Thyroid gland (tissue), 4 donors: ENCODE measurements around the gene CD48. TPM values are rescaled to one million over a fixed set of nuclear protein-coding genes. Genes with fewer than 3 reads are reported as not detected.

Experiments used
- DNase-seq, 2 donors: peaks; one replicate each; pipeline ENCODE4 v3.0.0-alpha.2; 2019
- H3K27ac ChIP-seq, 3 donors: fragments of 200-600 bp; sonication (generic); 1 replicate in 2 of 3; 2 replicates in 1 of 3; pipeline ENCODE4 v1.5.1; 2016 to 2019; ENCODE audit warnings: mild to moderate bottlenecking in 1 of 3, moderate library complexity in 1 of 3
- H3K27me3 ChIP-seq: fragments of 200-600 bp; sonication (generic); one replicate; pipeline ENCODE4 v1.5.1; 2019
- H3K36me3 ChIP-seq, 2 donors: fragments of 200-600 bp; sonication (generic); one replicate each; pipeline ENCODE4 v1.5.1; 2016 to 2019
- H3K4me1 ChIP-seq, 2 donors: fragments of 200-600 bp; sonication (generic); one replicate each; pipeline ENCODE4 v1.5.1; 2017 to 2019
- H3K4me3 ChIP-seq, 3 donors: fragments of 200-600 bp; sonication (generic); replicated peaks in 1 of 3; 1 replicate in 2 of 3; 2 replicates in 1 of 3; pipeline ENCODE4 v1.5.1; 2016; ENCODE audit warnings: mild to moderate bottlenecking in 1 of 3
- H3K9me3 ChIP-seq: fragments of 200-600 bp; sonication (generic); one replicate; pipeline ENCODE4 v1.5.1; 2017
- CTCF ChIP-seq, 6 experiments: fragments of 200-600 bp in 3 of 6; fragments of 450-650 bp in 3 of 6; sonication (generic) in 3 of 6; IDR thresholded peaks; one replicate each; pipeline ENCODE4 v1.5.1; 2016 to 2019; ENCODE audit warnings: antibody characterized with exemption in 6 of 6, mild to moderate bottlenecking in 2 of 6, inconsistent platforms in 1 of 6, moderate library complexity in 1 of 6
- POLR2A ChIP-seq, 2 donors: fragments of 450-650 bp; IDR thresholded peaks; one replicate each; pipeline ENCODE4 v1.6.1; 2017; ENCODE audit warnings: antibody characterized with exemption in 2 of 2, mild to moderate bottlenecking in 2 of 2, moderate library complexity in 1 of 2
- WGBS, 2 donors: methylation state at CpG; one replicate each; pipeline ENCODE4 v1.1.5; 2017; 5-methylcytosine and 5-hydroxymethylcytosine counted together
- intact Hi-C: fragments of 100-400 bp; cut with DNase I; formaldehyde crosslinking; loops from one replicate; pipeline ENCODE4 v1.15.1; 2023
- total RNA-seq, 4 donors: library from RNA; depleted of rRNA; stranded (reverse); fragments of >200 nt; gene quantifications; one replicate each; pipeline ENCODE4 v1.2.3, GENCODE V29; 2016

CD48 gene
- total RNA-seq, 4 donors from 2014 or later = 3.5 to 13.6 (median 4.8) TPM

GRCh38 chr1:160630523-160631451, 80.8 kb downstream of the CD48 start:
- Histone ChIP-seq H3K27ac (no peak overlapping the region), H3K4me3 (no peak overlapping the region), H3K4me1 (no peaks in the 10 kb centered on the region), H3K36me3 (no peaks in the 10 kb centered on the region), H3K27me3 (no peaks in the 10 kb centered on the region), H3K9me3 (no peaks in the 10 kb centered on the region)
- no peak for DNase-seq
- intact Hi-C loops = no loop called here
- 79 to 80% methylated on average over 9 of the region's 9 CpGs for WGBS, 2 donors
- no peak for TF ChIP-seq POLR2A (IDR thresholded peaks at IDR 0.05)
- no peak for TF ChIP-seq CTCF (IDR thresholded peaks at IDR 0.05)

- TF ChIP-seq CTCF (IDR thresholded peaks at IDR 0.05) (no peak), POLR2A (IDR thresholded peaks at IDR 0.05) (no peak)
- Histone ChIP-seq H3K27ac (no peak overlapping the region), H3K9me3 (no peaks in the 10 kb centered on the region), H3K4me1 (no peaks in the 10 kb centered on the region), H3K4me3 (no peak overlapping the region), H3K36me3 (no peaks in the 10 kb centered on the region), H3K27me3 (no peaks in the 10 kb centered on the region)
- DNase-seq = peak in 1 of 2 donors; percentile 18
- intact Hi-C loops = no loop called here
- WGBS, 2 donors = 71 to 78% methylated on average over 19 of the region's 19 CpGs
Observed at GRCh38 chr1:160629286-160630210, 82.1 kb downstream of the CD48 start.

- WGBS, 2 donors = 57 to 73% methylated on average over 8 of the region's 8 CpGs
- intact Hi-C loops = no loop called here
- H3K27ac ChIP-seq = no peak overlapping the region
Observed at GRCh38 chr1:160628799-160629263, 82.8 kb downstream of the CD48 start.

More at GRCh38 chr1:160628799-160629263, 82.8 kb downstream of the CD48 start:
- Histone ChIP-seq H3K27me3 (no peaks in the 10 kb centered on the region), H3K4me1 (no peaks in the 10 kb centered on the region), H3K4me3 (no peak overlapping the region), H3K36me3 (no peaks in the 10 kb centered on the region), H3K9me3 (no peaks in the 10 kb centered on the region)
- TF ChIP-seq CTCF (IDR thresholded peaks at IDR 0.05) (no peak), POLR2A (IDR thresholded peaks at IDR 0.05) (no peak)
- no peak for DNase-seq

Other genes starting within 250 kb of the CD48 start
- 1 to 10 TPM; 1.3 to 3.6 (median 1.7) TPM for gene SLAMF6, start 188.6 kb downstream of the CD48 start, total RNA-seq
- 1 to 10 TPM; 1.8 to 5.8 (median 2.4) TPM for gene CD84, start 132.3 kb downstream of the CD48 start, total RNA-seq
- gene SLAMF1, start 64.8 kb downstream of the CD48 start, total RNA-seq = 1 to 10 TPM in 1 of 4 donors, under 1 TPM in 3; 0.33 to 2.5 (median 0.76) TPM
- under 1 TPM; 0.22 to 0.93 (median 0.37) TPM for gene SLAMF7, start 27.4 kb upstream of the CD48 start, total RNA-seq
- gene LY9, start 84.4 kb upstream of the CD48 start, total RNA-seq = 1 to 10 TPM in 1 of 4 donors, under 1 TPM in 3; 0.33 to 2.1 (median 0.63) TPM
- gene CD244, start 151.1 kb upstream of the CD48 start, total RNA-seq = under 1 TPM in 1 of 4 donors, not detected in 3; 0.27 TPM
- not detected for gene ITLN1, start 173.4 kb upstream of the CD48 start, total RNA-seq
- gene ITLN2, start 243.0 kb upstream of the CD48 start, total RNA-seq = not detected